Stimulated activated CD4-positive, alpha-beta T cell treated with anti-CD3 and anti-CD28 coated beads, Interleukin-4, amount 100 ng/mL, for 24 hours (primary cell): ENCODE data around the gene FGF9.

Experiments
- DNase-seq: peaks from one replicate; pipeline ENCODE4 v3.0.0-alpha.2; 2020

FGF9 gene

DNA sequence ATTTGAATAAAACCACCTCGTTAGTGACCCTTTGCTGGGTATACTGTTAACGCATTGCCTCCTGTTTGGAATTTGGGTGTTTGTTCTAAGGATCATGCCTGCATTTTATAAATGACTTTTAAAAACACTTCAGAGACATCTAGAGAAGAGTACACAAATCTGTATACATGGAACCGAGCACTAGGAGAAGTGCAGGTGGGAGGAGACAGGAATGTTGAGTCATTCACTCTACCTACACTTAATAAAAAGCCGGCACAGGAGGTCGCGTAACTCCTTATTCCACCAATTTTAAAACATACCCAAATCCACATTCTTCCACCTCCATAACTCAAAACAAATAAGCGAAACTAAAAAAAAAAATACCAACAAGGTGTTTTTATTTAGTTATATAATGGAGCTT lies 48.6 kb downstream of the FGF9 start:
- no peak for DNase-seq

GRCh38 chr13:21723807-21724505 lies 53.1 kb downstream of the FGF9 start:
- no peak for DNase-seq

- DNase-seq: no peak
Measured at GRCh38 chr13:21730186-21730880, 59.5 kb downstream of the FGF9 start.

DNA sequence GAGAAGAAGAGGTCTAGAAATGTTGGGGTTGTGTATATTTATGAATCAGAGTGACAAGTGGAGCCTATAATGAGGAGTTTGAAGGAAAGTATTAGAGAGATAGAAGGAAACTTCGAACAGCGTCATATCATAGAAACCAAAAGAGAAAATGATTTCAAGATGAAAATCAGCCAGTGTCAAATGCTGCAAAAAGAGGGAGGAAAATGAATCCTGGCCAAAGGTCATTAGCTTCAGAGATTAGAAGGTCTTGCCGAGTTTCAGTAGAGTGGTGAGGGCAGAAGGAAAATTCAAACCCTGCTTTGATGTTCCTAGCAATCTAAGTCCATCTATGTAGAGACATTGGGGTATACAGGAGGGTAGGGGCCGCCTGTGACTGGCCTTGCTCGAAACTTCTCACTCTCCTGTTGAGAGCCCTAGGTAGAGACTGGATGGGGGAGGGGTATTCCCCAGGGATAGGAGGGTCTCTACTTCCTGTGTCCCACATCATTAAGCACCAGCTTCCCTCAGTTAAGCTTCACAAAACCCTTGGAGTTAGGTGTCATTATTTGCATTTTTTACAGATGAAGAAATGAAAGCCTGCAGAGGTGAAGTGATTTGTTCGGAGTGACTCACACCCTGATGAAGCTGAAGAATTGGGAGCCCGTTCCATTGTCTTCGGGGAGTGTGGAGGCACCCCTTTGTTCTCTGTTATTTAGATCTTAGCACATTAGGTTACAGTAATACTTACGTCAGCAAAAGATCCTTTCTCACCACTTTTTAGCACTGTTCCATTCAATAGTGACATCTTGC lies 62.8 kb downstream of the FGF9 start:
- DNase-seq: no peak

GRCh38 chr13:21734961-21735360 lies 64.1 kb downstream of the FGF9 start:
- DNase-seq: no peak

- no peak for DNase-seq
Measured at GRCh38 chr13:21735701-21736401, 65.0 kb downstream of the FGF9 start.

GRCh38 chr13:21736926-21737325 lies 66.1 kb downstream of the FGF9 start:
- no peak for DNase-seq

GRCh38 chr13:21738630-21739029 lies 67.8 kb downstream of the FGF9 start:
- no peak for DNase-seq

DNA sequence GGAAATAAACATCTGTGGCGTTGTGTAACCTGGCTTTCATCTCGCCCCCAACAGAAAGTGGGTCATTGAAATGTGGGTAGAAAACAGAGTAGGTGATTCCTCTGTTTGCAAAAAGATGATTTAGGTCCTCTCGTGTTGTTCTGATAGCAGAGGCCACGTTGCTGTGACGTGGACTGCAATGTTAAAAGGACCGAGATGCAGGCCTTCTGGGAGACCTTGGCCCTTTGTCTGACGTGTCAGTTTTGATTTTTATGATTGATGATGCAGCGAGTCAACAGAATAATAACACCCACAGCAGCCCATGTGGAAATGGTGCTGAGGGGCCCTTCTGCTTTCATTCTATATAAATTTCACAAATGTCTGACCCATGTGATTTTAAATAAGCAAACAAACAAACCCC lies 68.9 kb downstream of the FGF9 start:
- no peak for DNase-seq

- DNase-seq: no peak
Measured at GRCh38 chr13:21741396-21741979, 70.6 kb downstream of the FGF9 start.

- DNase-seq: no peak
Measured at GRCh38 chr13:21742096-21742495, 71.2 kb downstream of the FGF9 start.

GRCh38 chr13:21744149-21744548 lies 73.3 kb downstream of the FGF9 start:
- no peak for DNase-seq

GRCh38 chr13:21745307-21745706 lies 74.4 kb downstream of the FGF9 start:
- no peak for DNase-seq

DNA sequence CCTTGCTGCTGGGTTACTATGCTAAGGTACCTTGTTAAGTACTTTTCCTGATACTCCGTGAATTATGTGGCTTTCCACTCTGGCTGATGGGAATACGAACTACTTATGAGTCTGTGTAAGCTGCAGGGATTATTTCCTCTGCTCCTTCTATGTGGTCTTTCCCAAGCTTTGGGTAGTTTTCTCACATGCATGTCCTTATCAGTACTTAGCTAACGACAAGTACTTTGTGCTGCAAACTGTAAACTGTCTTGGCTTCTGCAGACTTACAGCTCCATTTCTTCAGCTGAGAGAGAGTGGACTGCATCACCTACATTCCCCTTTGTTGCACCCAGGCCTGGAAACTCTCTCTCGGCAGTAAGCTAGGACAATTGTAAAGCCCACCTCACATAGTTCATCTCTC lies 76.6 kb downstream of the FGF9 start:
- DNase-seq: no peak

GRCh38 chr13:21748166-21748565 lies 77.3 kb downstream of the FGF9 start:
- no peak for DNase-seq

DNA sequence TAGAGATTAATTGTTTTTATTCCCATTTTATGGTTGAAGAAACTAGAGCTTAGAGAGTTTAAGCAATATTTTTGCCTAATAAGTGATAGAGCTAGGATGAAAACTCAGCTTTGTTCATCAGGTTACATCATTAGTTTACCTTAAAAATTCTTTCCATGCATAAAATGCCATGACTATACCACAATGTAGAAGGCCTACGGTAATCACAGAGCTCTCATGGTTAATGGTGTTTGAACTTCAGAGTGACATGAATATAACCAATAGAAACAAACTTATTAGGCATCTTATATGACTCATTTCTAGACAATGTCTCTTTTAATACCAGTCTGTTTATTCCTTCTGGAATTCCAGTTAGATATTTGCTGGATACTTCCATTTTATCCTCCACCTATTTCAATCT lies 78.5 kb downstream of the FGF9 start:
- no peak for DNase-seq

GRCh38 chr13:21752501-21752900 lies 81.6 kb downstream of the FGF9 start:
- no peak for DNase-seq

DNA sequence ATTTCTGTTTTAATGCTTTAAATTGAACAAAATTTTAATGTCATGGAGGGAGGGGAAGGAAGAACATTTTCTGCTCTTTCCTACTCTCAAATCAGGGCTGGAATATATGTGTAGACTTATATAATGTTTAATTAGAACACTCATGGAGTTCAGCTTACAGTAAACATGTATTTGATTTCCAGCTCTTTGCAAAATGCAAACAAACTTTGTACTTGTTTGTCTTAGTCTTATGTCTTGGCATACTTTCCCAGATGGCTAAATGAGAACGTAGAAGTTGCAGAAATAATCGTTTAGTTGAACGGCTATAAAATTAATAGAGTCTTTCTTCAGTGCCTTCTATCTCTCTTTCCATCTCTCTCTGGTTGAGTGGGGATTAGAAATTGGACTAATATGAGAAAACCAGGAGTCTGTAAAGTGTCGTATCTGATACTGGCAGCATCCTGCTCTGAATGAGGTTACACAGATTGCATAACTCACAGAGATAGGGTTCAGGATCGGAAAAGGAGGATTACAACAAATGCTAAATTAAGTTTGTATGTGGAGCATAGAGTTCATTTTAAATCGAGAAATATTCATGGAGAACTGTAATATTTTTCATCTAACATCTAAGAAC lies 82.3 kb downstream of the FGF9 start:
- DNase-seq: no peak
